K562 (cell line): ENCODE results near the gene TMEM127. TPM values are rescaled to one million over a fixed set of nuclear protein-coding genes. Genes with fewer than 3 reads are reported as not detected.

Source experiments
- ARID1B ChIP-seq: fragments of 450-650 bp; IDR thresholded peaks from 2 replicates; pipeline ENCODE4 v1.6.1; 2016; ENCODE audit warnings: antibody characterized with exemption, mild to moderate bottlenecking, inconsistent platforms
- ARID4B ChIP-seq: sonication (generic); formaldehyde crosslinking; IDR thresholded peaks from 2 replicates; pipeline ENCODE4 v1.8.0; 2022; ENCODE audit warnings: mild to moderate bottlenecking, missing genetic modification reagents
- ARNT ChIP-seq, 2 experiments: fragments of 450-650 bp; IDR thresholded peaks; 2 replicates each; pipeline ENCODE4 v1.6.1; 2016; ENCODE audit warnings: mild to moderate bottlenecking in 1 of 2
- HNRNPK ChIP-seq: fragments of 200-400 bp; formaldehyde crosslinking; IDR thresholded peaks from one replicate; pipeline ENCODE4 v1.6.1; 2018; ENCODE audit warnings: mild to moderate bottlenecking, low read depth, low read length; ENCODE audit not compliant: poor library complexity, severe bottlenecking
- KLF6 ChIP-seq: fragments of 250-450 bp; sonication (Bioruptor Pico); IDR thresholded peaks from 2 replicates; pipeline ENCODE4 v1.4.0; 2020; ENCODE audit warnings: mild to moderate bottlenecking, moderate library complexity, borderline replicate concordance
- MTF1 ChIP-seq: fragments of 250-450 bp; sonication (Bioruptor Pico); IDR thresholded peaks from 2 replicates; pipeline ENCODE4 v1.9.0; 2021; ENCODE audit warnings: moderate library complexity, mild to moderate bottlenecking, inconsistent platforms, borderline replicate concordance
- NR2F6 ChIP-seq: fragments of 450-650 bp; formaldehyde crosslinking; IDR thresholded peaks from 2 replicates; pipeline ENCODE4 v1.4.0; 2020; ENCODE audit warnings: mild to moderate bottlenecking
- PATZ1 ChIP-seq: fragments of 250-450 bp; sonication (Bioruptor Pico); IDR thresholded peaks from 2 replicates; pipeline ENCODE4 v1.5.0; 2020; ENCODE audit warnings: mild to moderate bottlenecking, borderline replicate concordance
- SMAD3 ChIP-seq: fragments of 450-650 bp; formaldehyde crosslinking; conservative IDR thresholded peaks from 2 replicates; pipeline ENCODE4 v1.4.0; 2020; ENCODE audit warnings: mild to moderate bottlenecking
- STAT5B ChIP-seq: fragments of 250-450 bp; sonication (Bioruptor Pico); IDR thresholded peaks from 2 replicates; pipeline ENCODE4 v1.8.0; 2021; ENCODE audit warnings: mild to moderate bottlenecking, inconsistent platforms
- TCF15 ChIP-seq: fragments of 250-450 bp; sonication (Bioruptor Pico); IDR thresholded peaks from 2 replicates; pipeline ENCODE4 v1.8.0; 2022; ENCODE audit warnings: moderate library complexity, mild to moderate bottlenecking, inconsistent platforms
- ZFX ChIP-seq: sonication (generic); formaldehyde crosslinking; IDR thresholded peaks from 2 replicates; pipeline ENCODE4 v1.8.0; 2022; ENCODE audit warnings: mild to moderate bottlenecking, missing genetic modification reagents, moderate library complexity
- polyA plus RNA-seq, 8 experiments: library from polyadenylated mRNA; depleted of rRNA in 4 of 8; stranded (reverse) in 5 of 8; unstranded in 3 of 8; fragments of >200 nt; fragmentation: Nextera tagmentation in 2 of 8; fragmentation: Illumina TruSeq in 1 of 8; extraction: Ambion mirVana in 2 of 8; extraction: Trizol in 1 of 8; gene quantifications; 2 replicates each; pipeline versions ENCODE4 v1.2.1 to v1.2.3, GENCODE V29; 2011 to 2014; ENCODE audit warnings: inconsistent platforms in 1 of 8, missing spikeins in 1 of 8
- total RNA-seq, 7 experiments: library from RNA; depleted of rRNA in 6 of 7; stranded (reverse); fragments of >200 nt in 6 of 7; fragmentation: Illumina TruSeq in 2 of 7; extraction: Trizol in 2 of 7; gene quantifications; 2 replicates each; pipeline versions ENCODE4 v1.2.1 to v1.2.3, GENCODE V29; 2011 to 2021; ENCODE audit warnings: low replicate concordance in 1 of 7
- TF ChIP-seq, protein P1 (sequence below): sonication (generic); formaldehyde crosslinking; IDR thresholded peaks from 2 replicates; pipeline ENCODE4 v1.8.0; 2022; ENCODE audit warnings: mild to moderate bottlenecking, missing genetic modification reagents
- TF ChIP-seq, protein P2 (sequence below): sonication (generic); formaldehyde crosslinking; IDR thresholded peaks from 2 replicates; pipeline ENCODE4 v1.8.1; 2023; ENCODE audit warnings: missing genetic modification reagents, mild to moderate bottlenecking, borderline replicate concordance

Gene TMEM127
- total and polyA plus RNA-seq, 9 of the 15 experiments (the other 6 are each of a cell fraction or from before 2014, with no cell fraction given), result 1.7 to 20.0 (median 9.9) TPM

DNA sequence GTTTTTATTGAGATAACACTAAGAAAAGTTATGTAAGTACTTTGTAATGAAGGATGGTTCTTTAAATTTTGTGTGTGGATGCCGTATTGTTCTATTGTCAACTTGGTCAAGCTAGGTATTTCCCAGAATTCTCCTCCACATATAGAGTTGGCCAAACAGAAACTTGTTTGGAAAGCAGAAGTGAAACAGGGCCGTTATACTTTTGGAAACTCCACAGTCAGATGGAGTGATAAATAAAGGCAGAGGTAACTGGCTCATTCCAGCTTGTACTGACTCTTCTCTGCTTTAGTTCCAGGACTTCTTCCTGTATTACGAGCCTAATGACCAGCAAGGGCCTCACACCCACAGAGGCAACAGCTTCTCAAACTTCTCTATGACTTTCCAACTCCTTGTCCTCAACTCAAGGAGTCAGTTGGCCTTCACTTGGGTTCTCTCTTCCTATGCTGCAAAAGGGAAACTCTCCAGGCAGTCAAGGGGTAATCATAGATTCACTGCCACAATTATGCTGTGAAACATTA is 40.7 kb downstream of the TMEM127 start (continued):
- no peak for TF ChIP-seq ARID4B (CRISPR knock-in tag)
- TF ChIP-seq STAT5B (CRISPR knock-in tag), result no peak
- no peak for TF ChIP-seq NR2F6 (CRISPR knock-in tag)
- peak; percentile 64 for TF ChIP-seq ZFX (CRISPR knock-in tag)
- TF ChIP-seq, protein P1, sequence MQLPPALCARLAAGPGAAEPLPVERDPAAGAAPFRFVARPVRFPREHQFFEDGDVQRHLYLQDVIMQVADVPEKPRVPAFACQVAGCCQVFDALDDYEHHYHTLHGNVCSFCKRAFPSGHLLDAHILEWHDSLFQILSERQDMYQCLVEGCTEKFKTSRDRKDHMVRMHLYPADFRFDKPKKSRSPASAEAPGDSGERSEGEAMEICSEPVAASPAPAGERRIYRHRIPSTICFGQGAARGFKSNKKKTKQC (CRISPR knock-in tag), result no peak
- TF ChIP-seq HNRNPK, result no peak
- TF ChIP-seq SMAD3 (CRISPR knock-in tag), result peak; percentile 93
- TF ChIP-seq, protein P2, sequence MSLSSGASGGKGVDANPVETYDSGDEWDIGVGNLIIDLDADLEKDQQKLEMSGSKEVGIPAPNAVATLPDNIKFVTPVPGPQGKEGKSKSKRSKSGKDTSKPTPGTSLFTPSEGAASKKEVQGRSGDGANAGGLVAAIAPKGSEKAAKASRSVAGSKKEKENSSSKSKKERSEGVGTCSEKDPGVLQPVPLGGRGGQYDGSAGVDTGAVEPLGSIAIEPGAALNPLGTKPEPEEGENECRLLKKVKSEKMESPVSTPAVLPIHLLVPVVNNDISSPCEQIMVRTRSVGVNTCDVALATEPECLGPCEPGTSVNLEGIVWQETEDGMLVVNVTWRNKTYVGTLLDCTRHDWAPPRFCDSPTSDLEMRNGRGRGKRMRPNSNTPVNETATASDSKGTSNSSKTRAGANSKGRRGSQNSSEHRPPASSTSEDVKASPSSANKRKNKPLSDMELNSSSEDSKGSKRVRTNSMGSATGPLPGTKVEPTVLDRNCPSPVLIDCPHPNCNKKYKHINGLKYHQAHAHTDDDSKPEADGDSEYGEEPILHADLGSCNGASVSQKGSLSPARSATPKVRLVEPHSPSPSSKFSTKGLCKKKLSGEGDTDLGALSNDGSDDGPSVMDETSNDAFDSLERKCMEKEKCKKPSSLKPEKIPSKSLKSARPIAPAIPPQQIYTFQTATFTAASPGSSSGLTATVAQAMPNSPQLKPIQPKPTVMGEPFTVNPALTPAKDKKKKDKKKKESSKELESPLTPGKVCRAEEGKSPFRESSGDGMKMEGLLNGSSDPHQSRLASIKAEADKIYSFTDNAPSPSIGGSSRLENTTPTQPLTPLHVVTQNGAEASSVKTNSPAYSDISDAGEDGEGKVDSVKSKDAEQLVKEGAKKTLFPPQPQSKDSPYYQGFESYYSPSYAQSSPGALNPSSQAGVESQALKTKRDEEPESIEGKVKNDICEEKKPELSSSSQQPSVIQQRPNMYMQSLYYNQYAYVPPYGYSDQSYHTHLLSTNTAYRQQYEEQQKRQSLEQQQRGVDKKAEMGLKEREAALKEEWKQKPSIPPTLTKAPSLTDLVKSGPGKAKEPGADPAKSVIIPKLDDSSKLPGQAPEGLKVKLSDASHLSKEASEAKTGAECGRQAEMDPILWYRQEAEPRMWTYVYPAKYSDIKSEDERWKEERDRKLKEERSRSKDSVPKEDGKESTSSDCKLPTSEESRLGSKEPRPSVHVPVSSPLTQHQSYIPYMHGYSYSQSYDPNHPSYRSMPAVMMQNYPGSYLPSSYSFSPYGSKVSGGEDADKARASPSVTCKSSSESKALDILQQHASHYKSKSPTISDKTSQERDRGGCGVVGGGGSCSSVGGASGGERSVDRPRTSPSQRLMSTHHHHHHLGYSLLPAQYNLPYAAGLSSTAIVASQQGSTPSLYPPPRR, result no peak
- TF ChIP-seq ARID1B, result no peak; the same call in 1 of the 2 replicates
- TF ChIP-seq PATZ1, result no peak
- no peak for TF ChIP-seq MTF1
- peak; percentile 93; the same call in 1 of the 2 replicates for TF ChIP-seq KLF6 (CRISPR knock-in tag)
- TF ChIP-seq TCF15 (CRISPR knock-in tag), result 0 out of 2 replicates have a peak, but pooled peaks have one; percentile 46
- no peak for TF ChIP-seq ARNT (IDR thresholded peaks at IDR 0.05)
